ENCODE results near the gene EIF1AD. TPM values are rescaled to one million over a fixed set of nuclear protein-coding genes. Genes with fewer than 3 reads are reported as not detected.

The EIF1AD gene
- total RNA-seq, 1 experiment from 2014 or later, result 55.1 TPM

GRCh38 chr11:65967329-65967934 lies 34.5 kb downstream of the EIF1AD start:
- H3K4me1 Mint-ChIP-seq (ENCODE audit: low read depth, unreplicated experiment), result peaks cover 11% of the 10 kb centered on the region
- H3K36me3 Mint-ChIP-seq (ENCODE audit: insufficient read depth, unreplicated experiment), result peaks cover 48% of the 10 kb centered on the region
- BruUV-seq (replicated peaks), result no TSS peak
- no peak for DNase-seq
- H3K27me3 Mint-ChIP-seq (ENCODE audit: unreplicated experiment), result no peaks in the 10 kb centered on the region
- CTCF ChIA-PET, result no interaction called here
- H3K4me3 Mint-ChIP-seq (ENCODE audit: low read depth, unreplicated experiment), result no peak overlapping the region
- no peak overlapping the region for H3K27ac Mint-ChIP-seq (ENCODE audit: unreplicated experiment)
- TF ChIP-seq CTCF (IDR thresholded peaks at IDR 0.05; ENCODE audit: unreplicated experiment), result no peak
- H3K9me3 Mint-ChIP-seq (ENCODE audit: low read depth, unreplicated experiment), result no peaks in the 10 kb centered on the region
- intact Hi-C loops (cut with micrococcal nuclease; ENCODE audit: unreplicated experiment), result no loop called here

GRCh38 chr11:65965986-65966762 lies 35.8 kb downstream of the EIF1AD start:
- H3K9me3 Mint-ChIP-seq (ENCODE audit: low read depth, unreplicated experiment), result no peaks in the 10 kb centered on the region
- TF ChIP-seq CTCF (IDR thresholded peaks at IDR 0.05; ENCODE audit: unreplicated experiment), result no peak
- DNase-seq, result no peak
- H3K27ac Mint-ChIP-seq (ENCODE audit: unreplicated experiment), result no peak overlapping the region
- intact Hi-C loops (cut with micrococcal nuclease; ENCODE audit: unreplicated experiment), result no loop called here
- no TSS peak for BruUV-seq (replicated peaks)
- peaks cover 55% of the 10 kb centered on the region for H3K36me3 Mint-ChIP-seq (ENCODE audit: insufficient read depth, unreplicated experiment)
- H3K27me3 Mint-ChIP-seq (ENCODE audit: unreplicated experiment), result no peaks in the 10 kb centered on the region
- no peak overlapping the region for H3K4me3 Mint-ChIP-seq (ENCODE audit: low read depth, unreplicated experiment)
- peaks cover 17% of the 10 kb centered on the region for H3K4me1 Mint-ChIP-seq (ENCODE audit: low read depth, unreplicated experiment)
- CTCF ChIA-PET, result interaction anchor here (0.5 kb wide), 1 partner anchor 23 kb away, joined by 3 read pairs; no protein-coding TSS in a partner anchor

- intact Hi-C loops (cut with micrococcal nuclease; ENCODE audit: unreplicated experiment), result no loop called here
- no TSS peak for BruUV-seq (replicated peaks)
- Mint-ChIP-seq H3K27me3 (ENCODE audit: unreplicated experiment) (no peaks in the 10 kb centered on the region), H3K4me1 (ENCODE audit: low read depth, unreplicated experiment) (peaks cover 17% of the 10 kb centered on the region), H3K9me3 (ENCODE audit: low read depth, unreplicated experiment) (no peaks in the 10 kb centered on the region), H3K27ac (ENCODE audit: unreplicated experiment) (no peak overlapping the region), H3K36me3 (ENCODE audit: insufficient read depth, unreplicated experiment) (peaks cover 63% of the 10 kb centered on the region), H3K4me3 (ENCODE audit: low read depth, unreplicated experiment) (no peak overlapping the region)
- CTCF ChIA-PET, result no interaction called here
- no peak for DNase-seq
- no peak for TF ChIP-seq CTCF (IDR thresholded peaks at IDR 0.05; ENCODE audit: unreplicated experiment)
These were observed 37.1 kb downstream of the EIF1AD start for GRCh38 chr11:65964906-65965305.

- H3K4me1 Mint-ChIP-seq (ENCODE audit: low read depth, unreplicated experiment), result peaks cover 17% of the 10 kb centered on the region
- CTCF ChIA-PET, result interaction anchor here (0.6 to 1.0 kb wide), 2 partner anchors 39 to 74 kb away, joined by 3 read pairs; partner anchors contain the start of gene FIBP
- no peak for DNase-seq
- H3K27ac Mint-ChIP-seq (ENCODE audit: unreplicated experiment), result peak overlapping the region; percentile 78
- TF ChIP-seq CTCF (IDR thresholded peaks at IDR 0.05; ENCODE audit: unreplicated experiment), result no peak
- H3K27me3 Mint-ChIP-seq (ENCODE audit: unreplicated experiment), result no peaks in the 10 kb centered on the region
- peak overlapping the region; percentile 85 for H3K4me3 Mint-ChIP-seq (ENCODE audit: low read depth, unreplicated experiment)
- TSS peak; percentile 67 for BruUV-seq (replicated peaks)
- H3K9me3 Mint-ChIP-seq (ENCODE audit: low read depth, unreplicated experiment), result no peaks in the 10 kb centered on the region
- peaks cover 57% of the 10 kb centered on the region for H3K36me3 Mint-ChIP-seq (ENCODE audit: insufficient read depth, unreplicated experiment)
- intact Hi-C loops (cut with micrococcal nuclease; ENCODE audit: unreplicated experiment), result no loop called here
These were observed 39.8 kb downstream of the EIF1AD start for GRCh38 chr11:65962141-65962564.
